HuH-7 (cell line): ENCODE measurements around the gene YPEL3.
"Not testable (repeated sequence)": the region's sequence is repeated elsewhere in the genome, so short reads cannot be mapped to it uniquely, and the experiment has no call there.

Source experiments
- DNase-seq: peaks from one replicate; pipeline ENCODE4 v3.0.0; 2011; ENCODE audit warnings: low spot score

The YPEL3 gene

DNA sequence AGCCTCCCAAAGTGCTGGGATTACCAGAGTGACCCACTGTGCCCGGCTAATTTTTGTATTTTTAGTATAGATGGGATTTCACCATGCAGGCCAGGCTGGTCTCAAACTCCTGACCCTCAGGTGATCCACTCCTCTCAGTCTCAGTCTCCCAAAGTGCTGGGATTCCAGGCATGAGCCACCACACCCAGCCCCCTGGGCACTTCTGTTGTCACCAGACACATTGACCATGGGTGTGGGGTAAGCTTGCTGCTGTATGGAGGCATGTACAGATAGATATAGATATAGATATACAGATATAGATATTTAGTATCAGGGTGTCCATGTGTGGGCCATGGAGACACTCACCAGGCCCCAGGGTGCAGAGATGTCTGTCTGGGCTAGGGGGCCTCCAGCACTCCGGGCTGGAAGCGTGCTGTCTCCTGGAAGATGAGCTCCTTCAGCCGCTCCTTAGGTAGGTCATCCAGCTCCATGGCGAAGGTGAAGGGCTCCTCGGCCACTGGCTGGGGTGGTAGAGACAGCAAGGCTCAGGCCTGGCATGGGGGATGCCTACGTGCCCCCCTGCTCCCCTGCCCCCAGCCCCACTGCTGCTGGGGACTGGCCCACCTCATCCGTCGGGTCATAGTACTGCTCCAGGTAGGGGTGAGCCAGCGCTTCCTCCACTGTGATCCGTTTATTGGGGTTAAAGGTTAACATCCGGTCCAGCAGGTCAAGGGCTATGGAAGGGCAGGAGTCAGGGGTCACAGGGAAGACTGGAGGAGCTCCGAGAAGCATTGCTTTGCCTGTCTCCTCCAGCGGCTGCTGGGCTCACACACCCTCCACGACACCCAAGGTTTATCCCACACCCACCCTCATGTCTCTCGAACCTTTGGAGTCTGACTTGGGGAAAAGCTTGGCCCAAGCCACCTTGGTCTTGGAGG is 20.5 kb upstream of the YPEL3 start:
- DNase-seq = no peak

- DNase-seq = no peak
Observed at GRCh38 chr16:30115238-30115637, 19.2 kb upstream of the YPEL3 start.

DNA sequence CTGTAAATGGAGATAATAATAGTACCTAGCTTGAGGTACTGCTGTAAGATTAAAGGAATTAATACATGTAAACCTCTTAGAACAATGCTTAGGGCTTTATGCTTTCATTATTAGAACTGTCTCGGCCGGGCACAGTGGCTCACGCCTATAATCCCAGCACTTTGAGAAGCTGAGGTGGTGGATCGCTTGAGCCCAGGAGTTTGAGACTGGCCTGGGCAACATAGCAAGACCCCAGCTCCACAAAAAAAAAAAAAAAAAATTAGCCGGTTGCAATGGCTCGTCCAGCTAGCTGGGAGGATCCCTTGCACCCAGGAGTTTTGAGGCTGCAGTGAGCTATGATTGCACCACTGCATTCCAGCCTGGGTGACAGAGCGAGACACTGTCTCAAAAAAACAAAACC is 18.8 kb upstream of the YPEL3 start:
- DNase-seq = not testable (repeated sequence)

DNA sequence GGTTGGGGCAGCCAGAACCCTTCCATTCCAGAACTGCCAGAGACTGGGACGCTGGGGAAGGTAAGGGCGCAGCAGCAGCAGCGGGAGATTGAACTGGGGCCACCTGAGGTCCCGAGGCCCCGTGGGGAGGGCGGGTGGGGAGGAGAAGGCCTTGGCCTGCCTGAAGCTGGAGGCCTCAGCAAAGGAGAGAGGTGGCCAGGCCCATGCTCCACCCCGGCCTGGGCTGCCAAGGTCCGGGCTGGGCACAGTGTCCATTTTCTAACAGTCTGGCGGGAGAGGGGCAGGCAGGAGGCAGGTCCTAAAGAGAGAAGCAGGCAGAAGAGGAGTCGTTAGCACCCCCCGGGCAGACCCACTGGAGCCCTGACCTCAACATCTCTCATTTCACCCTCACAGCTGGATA is 18.4 kb upstream of the YPEL3 start:
- DNase-seq = no peak

GRCh38 chr16:30113711-30114333 is 17.8 kb upstream of the YPEL3 start:
- DNase-seq = no peak

GRCh38 chr16:30113031-30113710 is 17.2 kb upstream of the YPEL3 start, which contains the start of gene GDPD3:
Gene GDPD3, minus strand, starts transcription at chr16:30113537. Its CDS starts 59 bp downstream, at chr16:30113478.
- no peak for DNase-seq

GRCh38 chr16:30112197-30113030 is 16.4 kb upstream of the YPEL3 start:
- peak; percentile 91 for DNase-seq

- no peak for DNase-seq
Observed at GRCh38 chr16:30110661-30111060, 14.6 kb upstream of the YPEL3 start.

- no peak for DNase-seq
Observed at GRCh38 chr16:30108059-30108850, 12.2 kb upstream of the YPEL3 start.

DNA sequence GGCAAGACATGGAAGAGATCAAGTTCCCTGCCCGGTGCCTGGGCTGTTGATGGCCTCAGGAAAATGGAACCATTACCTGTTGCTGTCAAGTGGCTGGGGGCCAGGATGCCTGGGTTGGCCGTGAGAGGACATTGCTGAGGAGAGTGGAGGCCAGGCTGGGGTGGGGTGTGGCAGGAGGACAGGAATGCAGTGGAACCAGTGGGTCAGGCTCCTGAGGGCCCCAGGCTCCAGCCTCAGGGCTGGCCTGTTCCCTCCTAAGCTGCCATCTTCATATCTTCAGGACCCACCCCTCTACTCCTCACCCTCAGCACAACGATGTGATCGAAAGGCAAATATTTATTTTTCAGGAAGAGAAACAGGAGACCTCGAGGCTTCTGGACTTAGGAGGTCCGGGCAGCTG is 8.5 kb upstream of the YPEL3 start:
- no peak for DNase-seq

DNA sequence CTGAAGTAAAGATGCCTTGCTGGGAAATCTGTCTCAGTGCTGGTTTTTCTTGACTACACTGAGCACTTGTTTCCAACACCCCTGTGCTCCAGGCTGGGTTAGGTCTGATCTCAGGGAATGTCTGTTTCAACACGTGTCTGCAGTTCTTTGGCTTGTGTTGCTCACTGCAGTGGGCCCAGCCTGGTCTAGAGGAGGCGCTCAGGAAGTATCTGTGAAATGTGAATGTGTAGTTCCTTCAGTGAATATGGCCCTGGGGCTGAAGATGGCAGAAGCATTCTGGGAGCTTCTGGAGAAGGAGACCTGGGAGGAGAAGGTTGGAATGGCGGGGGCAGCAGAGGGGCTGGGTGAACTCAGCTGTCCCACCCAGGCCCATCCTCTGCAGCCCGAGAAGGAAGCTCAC is 8.1 kb upstream of the YPEL3 start:
- no peak for DNase-seq

- no peak for DNase-seq
Observed at GRCh38 chr16:30096862-30097563, 1.0 kb upstream of the YPEL3 start.

DNA sequence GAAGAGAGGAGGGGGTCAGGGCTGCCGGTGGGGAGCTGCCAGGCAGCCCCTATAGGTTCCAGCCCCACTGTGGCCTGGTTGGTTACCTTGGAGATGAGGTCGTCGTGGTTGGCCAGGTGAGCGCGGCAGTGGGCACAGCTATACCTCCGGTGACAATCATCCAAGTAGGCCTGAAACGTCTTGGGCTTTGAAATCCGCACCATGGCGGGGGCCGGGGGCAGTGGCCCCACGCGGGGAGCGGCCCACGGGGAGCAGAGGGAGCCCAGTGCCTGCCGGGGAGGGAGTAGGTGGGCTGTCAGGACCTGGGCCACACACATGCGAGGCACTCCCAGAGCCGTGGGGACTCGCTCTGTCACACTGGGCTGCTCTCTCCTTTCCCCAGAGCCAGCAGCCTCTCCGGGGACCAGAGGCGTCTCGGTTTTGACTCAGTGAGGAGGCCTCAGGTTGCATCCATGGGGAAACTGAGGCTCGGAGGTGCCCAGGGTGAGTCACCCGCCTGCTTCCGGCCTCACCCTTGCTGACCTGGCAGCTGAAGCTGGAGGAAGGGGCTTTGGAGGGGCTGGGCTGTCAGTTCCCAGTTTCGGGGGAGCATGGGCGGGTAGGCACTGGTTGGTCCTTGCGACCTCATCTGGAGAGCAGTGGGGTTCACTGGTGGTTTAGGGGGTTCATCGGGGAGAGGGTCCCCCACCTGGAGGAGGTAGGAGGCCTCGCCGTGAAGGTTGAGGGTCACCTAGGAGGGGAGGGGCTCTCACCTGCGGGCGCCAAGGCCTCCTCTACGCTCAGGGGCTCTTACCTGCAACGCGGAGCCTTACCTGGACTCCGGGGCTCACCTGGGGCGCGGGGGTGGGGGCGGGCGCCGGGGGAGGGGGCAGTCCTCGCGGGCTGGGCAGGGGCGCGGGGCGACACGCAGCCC is 591 bp downstream of the YPEL3 start:
- no peak for DNase-seq

DNA sequence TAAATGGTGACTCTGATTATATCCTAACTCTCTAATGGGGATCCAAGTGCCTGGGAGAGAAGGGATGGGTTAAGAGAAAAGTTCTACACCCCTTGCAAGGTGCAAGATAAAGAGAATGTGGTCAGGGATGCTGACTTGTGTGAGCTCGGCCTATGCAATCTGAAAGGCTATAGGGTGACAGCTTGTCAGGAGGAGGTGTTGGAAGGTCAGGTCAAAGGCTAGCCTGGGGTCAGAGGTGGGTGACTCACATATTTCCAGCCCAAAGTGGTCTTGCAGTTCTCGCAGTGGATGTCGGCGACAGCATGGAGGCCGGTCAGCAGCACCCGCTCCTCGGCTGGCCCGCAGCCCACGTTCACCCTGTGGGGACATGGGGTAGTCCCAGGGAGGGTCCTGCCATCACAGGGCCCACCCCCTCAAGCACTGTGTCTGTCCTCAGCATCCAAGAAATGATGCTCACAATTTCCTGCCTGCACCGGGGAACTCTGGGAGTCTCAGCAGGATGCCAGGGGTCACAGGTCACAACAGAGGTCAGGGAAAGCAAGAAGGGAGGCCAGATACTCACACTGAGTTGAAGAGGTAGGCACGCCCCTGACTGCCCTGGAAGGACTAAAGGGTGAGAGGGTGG is 1.4 kb downstream of the YPEL3 start:
- no peak for DNase-seq

- peak; percentile 98 for DNase-seq
Observed at GRCh38 chr16:30092373-30093010, 3.5 kb downstream of the YPEL3 start.

GRCh38 chr16:30091474-30092372 is 4.3 kb downstream of the YPEL3 start, which contains the start of gene TBX6:
Gene TBX6, minus strand, starts transcription at chr16:30091924. Its CDS starts 731 bp downstream, at chr16:30091193.
- DNase-seq = peak; percentile 91
